ENCODE results near the gene FAHD2B.
"Not testable (repeated sequence)": the region's sequence is repeated elsewhere in the genome, so short reads cannot be mapped to it uniquely, and the experiment has no call there.

The FAHD2B gene

DNA sequence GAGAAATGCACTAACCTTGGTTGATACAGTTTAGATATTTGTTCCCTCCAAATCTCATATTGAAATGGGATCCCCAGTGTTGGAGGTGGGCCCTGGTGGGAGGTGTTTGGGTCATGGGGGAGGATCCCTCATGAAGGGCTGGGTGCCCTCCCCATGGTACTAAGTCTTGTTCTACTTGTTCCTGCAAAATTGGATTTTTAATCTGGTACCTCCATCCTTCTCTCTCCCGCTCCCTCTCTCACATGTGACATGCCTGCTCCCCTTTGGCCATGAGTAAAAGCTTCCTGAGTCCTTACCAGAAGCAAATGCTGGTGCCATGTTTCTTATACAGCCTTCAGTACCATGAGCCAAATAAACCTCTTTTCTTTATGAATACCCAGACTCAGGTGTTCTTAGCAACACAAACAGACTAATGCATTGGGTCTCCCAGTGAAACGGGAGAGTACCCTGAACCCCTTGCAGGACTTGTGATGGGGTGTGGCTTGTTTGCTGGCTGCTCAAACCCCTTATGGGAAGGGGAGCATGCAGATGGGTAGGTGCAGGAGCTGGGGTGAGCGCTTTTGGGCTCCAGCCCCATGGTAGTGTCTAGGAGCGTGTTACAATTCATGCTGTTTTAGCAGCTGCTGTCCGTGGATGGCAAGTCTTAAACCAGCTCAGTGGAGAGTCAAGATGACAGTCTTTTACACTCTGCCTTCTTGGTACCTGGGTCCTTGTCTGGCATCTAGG is 27.2 kb downstream of the FAHD2B start:
- no peak for DNase-seq

DNA sequence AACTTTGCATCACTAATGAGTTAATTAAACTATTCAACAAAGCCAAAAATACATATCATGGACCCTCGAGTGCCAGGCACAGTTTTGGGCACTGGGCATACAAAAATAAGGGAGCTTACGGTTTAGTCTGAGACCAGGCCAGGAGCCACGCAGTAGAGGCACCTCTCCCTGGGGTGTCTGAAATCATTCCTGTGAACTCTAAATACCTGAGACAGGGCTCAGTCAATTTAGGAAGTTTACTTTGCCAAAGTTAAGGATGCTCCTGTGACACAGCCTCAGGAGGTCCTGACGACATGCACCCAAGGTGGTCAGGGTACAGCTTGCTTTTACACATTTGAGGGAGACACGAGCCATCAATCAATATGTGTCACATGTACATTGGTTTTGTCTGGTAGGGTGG is 28.7 kb downstream of the FAHD2B start:
- not testable (repeated sequence) for DNase-seq

DNA sequence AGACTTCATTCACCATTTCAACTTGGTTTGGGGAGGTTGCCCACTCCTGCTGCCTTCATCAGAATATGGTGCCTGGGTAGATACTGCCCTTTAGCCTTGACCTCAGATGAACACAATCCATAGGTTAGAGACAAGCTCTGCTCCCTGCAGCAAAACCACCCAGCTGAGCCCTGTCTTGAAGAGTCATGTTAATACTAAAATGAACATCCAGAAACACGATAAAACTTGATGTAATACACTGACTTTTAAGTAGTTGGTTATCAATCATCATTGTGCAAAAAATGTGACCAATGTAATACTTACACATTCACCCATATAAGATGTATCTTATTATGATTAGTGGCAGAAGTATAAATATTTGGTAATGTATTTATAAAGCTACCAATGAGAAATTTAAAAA is 32.7 kb downstream of the FAHD2B start:
- not testable (repeated sequence) for DNase-seq

DNA sequence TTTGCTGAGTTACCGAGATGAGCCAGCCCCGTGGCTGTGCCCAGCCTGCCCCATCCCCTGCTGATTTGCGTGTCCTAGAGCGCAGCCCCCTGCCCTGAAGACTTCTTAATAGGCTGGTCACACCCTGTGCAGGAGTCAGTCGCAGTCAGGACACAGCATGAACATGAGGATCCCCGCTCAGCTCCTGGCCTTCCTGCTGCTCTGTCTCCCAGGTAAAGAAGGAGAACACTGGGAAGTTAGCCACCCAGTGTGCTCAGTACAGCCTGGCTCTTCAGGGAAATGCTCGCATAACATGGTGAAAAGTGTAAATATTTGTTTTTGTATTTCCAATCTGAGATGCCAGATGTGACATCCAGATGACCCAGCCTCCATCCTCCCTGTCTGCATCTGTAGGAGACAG is 34.9 kb downstream of the FAHD2B start:
- DNase-seq = peak; percentile 52

DNA sequence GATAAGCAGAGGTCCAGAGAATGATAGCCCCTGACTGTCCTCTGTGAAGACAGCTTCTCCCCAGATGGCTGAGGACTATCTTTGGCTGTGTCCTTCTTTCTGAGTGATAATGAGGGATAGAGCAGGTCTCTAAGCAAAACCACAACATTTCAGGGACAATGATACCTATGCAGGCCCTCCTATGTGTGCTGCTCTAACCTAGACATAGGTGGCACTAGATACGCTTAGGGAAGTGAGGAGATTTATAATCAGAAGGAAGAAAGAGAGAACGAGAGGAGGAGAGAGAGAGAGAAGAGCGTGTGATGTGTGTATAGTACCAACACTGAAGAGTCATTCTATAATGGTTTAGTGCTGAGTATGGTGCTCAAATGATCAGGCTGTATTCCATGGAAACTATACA is 38.5 kb downstream of the FAHD2B start:
- peak; percentile 25 for DNase-seq

DNA sequence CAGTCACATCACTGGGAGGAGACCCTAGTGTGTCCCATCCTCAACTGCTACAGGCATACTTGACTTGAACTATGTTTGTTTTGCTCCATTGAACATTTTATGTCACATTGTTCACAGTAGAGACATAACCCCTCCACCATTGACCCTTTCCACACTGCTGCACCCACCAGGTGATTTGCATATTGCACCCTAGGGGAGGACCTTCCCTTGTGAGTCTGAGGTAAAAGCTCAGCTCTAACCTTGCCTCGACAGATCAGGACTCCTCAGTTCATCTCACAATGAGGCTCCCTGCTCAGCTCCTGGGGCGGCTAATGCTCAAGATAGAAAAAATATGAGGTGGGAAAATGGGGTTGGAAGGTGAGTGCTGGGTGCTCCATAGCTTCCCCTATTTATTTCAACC is 44.6 kb downstream of the FAHD2B start:
- DNase-seq = not testable (repeated sequence)

DNA sequence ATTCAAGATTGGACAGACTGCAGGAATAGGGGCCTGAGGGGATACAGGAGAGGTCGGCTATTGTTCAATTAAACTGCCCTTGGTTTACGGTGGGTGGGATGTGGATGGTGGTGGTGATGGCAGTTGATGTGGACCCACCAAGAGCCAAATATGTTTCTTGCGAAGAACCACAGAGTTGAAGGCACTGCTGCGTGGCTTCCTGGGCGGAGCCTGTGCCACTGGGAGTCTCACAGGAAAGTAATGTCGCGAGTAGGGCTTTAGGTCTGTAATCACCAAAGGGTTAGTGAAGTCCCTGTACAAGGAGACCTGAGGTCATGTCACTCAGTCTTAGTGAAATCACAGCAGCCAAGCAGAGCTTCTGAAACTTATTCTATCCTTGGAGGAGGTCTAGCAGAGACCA is 46.2 kb downstream of the FAHD2B start:
- DNase-seq = not testable (repeated sequence)

DNA sequence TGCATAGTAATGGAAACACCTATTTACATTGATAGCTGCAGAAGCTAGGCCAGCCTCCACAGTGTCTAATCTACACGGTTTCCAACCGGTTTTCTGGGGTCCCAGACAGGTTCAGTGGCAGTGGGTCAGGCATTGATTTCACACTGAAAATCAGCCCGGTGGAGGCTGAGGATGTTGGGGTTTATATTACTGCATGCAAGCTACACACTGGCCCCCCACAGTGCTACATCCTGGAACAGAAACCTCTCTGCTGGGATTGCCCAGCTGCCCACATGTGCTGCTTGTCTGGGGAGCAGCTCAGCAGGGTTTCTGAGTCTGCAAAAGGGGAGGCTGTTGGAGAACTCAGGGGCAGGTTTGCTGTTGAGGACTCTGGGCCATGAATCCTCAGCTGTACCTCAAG is 48.0 kb downstream of the FAHD2B start:
- DNase-seq = not testable (repeated sequence)

DNA sequence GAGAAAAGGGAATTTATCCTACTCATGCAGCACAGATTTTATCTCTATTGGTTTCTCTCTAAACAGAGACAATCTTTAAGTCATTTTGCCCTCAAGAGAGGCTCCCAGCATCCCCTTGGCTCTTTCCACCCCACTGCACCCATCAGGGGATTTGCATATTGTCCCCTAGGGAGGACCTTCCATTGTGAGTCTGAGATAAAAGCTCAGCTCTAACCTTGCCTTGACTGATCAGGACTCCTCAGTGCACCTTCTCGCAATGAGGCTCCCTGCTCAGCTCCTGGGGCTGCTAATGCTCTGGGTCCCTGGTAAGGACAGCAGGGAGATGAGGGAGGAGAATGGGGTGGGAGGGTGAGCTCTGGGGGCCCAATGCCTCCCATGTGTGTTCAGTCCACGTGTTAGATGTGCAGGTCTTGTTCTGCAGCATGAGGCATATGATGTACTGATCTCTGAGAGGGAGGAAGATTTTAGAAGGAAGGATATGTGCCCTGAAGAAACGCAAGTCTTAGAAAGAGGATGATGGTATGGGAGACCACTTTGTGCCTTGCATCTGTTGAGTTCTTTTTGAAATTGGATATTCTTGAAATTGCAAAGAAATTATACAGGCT is 48.7 kb downstream of the FAHD2B start:
- DNase-seq = not testable (repeated sequence)
